ENCODE data around the gene WDFY3. TPM values are rescaled to one million over a fixed set of nuclear protein-coding genes. Genes with fewer than 3 reads are reported as not detected.

The WDFY3 gene
- total RNA-seq, 4 donors from 2014 or later = 73.2 to 98.4 (median 90.2) TPM

DNA sequence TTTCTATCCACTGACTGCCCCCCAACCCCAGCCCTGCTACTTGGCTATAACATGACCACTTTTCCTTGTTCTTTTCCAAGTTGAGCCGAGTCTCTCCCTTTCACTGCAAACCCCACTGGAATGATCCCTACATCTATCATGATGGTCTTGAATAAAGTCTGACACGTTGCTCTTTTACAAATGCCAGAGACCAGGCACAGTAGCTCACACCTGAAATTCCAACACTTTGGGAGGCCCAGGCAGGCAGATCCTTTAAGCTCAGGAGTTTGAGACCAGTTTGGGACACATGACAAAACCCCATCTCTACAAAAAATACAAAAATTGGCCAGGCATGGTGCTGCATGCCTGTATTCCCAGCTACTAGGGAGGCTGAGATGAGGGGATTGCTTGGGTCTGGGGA lies 100.9 kb downstream of the WDFY3 start:
- no peak overlapping the region for H3K4me3 ChIP-seq (ENCODE audit: low read depth, poor library complexity, severe bottlenecking)
- intact Hi-C loops (cut with DNase I; ENCODE audit: low total_unique reads) = no loop called here
- DNase-seq (ENCODE audit: low spot score in 2 of 2) = no peak
- WGBS, 2 donors = 81 to 85% methylated on average over 2 of the region's 2 CpGs
- TF ChIP-seq, protein P1, sequence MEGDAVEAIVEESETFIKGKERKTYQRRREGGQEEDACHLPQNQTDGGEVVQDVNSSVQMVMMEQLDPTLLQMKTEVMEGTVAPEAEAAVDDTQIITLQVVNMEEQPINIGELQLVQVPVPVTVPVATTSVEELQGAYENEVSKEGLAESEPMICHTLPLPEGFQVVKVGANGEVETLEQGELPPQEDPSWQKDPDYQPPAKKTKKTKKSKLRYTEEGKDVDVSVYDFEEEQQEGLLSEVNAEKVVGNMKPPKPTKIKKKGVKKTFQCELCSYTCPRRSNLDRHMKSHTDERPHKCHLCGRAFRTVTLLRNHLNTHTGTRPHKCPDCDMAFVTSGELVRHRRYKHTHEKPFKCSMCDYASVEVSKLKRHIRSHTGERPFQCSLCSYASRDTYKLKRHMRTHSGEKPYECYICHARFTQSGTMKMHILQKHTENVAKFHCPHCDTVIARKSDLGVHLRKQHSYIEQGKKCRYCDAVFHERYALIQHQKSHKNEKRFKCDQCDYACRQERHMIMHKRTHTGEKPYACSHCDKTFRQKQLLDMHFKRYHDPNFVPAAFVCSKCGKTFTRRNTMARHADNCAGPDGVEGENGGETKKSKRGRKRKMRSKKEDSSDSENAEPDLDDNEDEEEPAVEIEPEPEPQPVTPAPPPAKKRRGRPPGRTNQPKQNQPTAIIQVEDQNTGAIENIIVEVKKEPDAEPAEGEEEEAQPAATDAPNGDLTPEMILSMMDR (IDR thresholded peaks at IDR 0.05) = no peak
- TF ChIP-seq POLR2A (IDR thresholded peaks at IDR 0.05) = no peak

DNA sequence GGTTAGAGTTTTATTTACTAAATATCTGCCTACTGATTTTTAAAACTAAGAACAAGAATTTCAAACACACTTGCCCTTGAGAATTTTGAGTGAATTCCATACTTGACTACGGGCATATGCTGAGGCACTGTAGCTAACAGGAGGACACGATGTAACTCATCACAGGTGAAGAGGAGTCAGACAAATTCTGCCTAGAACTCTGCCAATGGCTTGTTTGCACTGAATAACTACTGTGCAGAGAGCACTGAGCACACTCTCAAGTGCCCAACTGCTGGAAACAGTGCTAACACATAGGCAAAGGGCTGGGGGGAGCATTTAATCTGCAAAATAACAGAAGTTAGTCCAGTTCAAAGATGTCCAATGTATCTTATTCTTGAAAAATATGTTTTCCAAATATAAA lies 104.4 kb downstream of the WDFY3 start:
- DNase-seq (ENCODE audit: low spot score in 2 of 2) = no peak
- intact Hi-C loops (cut with DNase I; ENCODE audit: low total_unique reads) = no loop called here
- 87 to 91% methylated on average over 2 of the region's 2 CpGs for WGBS, 2 donors
- TF ChIP-seq POLR2A (IDR thresholded peaks at IDR 0.05) = no peak
- TF ChIP-seq, protein P1 (IDR thresholded peaks at IDR 0.05) = no peak
- no peak overlapping the region for H3K4me3 ChIP-seq (ENCODE audit: low read depth, poor library complexity, severe bottlenecking)

DNA sequence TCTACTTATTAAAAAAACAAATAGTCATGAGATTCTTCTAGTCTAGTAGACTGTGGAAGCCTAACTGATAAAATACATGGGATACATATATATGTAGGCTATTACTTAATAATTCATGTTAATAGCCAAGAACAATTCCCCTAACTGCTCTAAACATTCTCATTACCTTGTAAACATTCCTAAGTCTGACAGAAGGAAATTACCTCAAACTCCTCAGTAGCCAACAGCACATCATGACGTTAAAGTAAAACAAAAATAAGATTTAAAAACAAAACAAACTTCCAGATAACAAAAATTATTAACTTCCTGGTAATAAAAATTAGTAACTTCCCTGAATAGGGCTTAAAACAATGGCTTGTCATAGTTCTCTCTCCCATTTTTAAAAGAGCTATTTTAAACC lies 109.2 kb downstream of the WDFY3 start:
- H3K4me3 ChIP-seq (ENCODE audit: low read depth, poor library complexity, severe bottlenecking) = no peak overlapping the region
- 56 to 78% methylated on average over 1 of the region's 1 CpG for WGBS, 2 donors
- TF ChIP-seq, protein P1 (IDR thresholded peaks at IDR 0.05) = no peak
- TF ChIP-seq POLR2A (IDR thresholded peaks at IDR 0.05) = no peak
- no peak for DNase-seq (ENCODE audit: low spot score in 2 of 2)
- intact Hi-C loops (cut with DNase I; ENCODE audit: low total_unique reads) = no loop called here

DNA sequence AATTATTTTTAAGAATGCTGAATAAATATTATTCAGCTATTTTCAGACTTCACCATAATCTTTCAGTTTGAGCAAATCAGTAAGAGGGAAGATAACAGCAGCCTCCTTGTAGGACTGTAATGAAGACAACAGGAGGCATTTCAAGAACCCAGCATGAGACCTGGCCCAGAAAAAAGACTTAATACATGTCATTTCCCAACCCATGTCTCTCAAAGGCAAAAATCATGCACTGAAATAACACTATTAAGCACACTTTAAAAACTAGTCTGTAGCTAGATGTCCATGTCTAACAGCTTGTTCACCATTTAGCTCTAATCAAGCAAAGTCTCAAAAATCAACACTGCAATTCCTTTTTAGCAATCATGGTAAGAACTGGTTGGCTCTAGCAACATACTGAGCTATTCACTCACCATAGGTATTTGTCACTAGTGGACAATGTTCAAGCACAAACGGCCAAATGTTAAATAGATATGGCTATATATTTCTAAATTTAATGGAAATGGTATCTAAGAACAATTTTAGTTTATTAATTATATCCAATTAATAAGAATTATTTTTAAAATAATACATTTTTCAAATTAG lies 109.9 kb downstream of the WDFY3 start:
- intact Hi-C loops (cut with DNase I; ENCODE audit: low total_unique reads) = no loop called here
- no peak overlapping the region for H3K4me3 ChIP-seq (ENCODE audit: low read depth, poor library complexity, severe bottlenecking)
- no peak for DNase-seq (ENCODE audit: low spot score in 2 of 2)
- no peak for TF ChIP-seq POLR2A (IDR thresholded peaks at IDR 0.05)
- TF ChIP-seq, protein P1 (IDR thresholded peaks at IDR 0.05) = no peak
- WGBS, 2 donors = 83 to 89% methylated on average over 1 of the region's 1 CpG

DNA sequence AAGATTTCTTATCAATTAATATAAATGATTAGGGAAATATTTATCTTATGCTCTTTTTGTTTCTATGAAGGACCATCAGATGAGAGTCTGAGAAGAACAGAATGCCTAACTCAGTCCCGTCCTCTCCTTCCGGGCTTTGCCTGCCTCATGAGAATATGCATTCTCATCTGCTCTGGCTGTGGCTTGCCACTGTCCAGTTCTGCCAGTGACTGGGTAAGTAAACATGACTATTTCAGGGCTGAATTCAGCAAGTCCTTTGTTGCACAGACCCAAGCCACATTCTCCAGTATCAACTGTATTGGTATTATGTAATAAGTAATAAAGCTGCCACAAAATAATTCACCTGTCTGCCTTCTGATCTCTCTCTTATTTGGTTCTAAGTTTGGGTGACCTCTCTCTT lies 110.7 kb downstream of the WDFY3 start:
- TF ChIP-seq, protein P1 (IDR thresholded peaks at IDR 0.05) = no peak
- no peak for TF ChIP-seq POLR2A (IDR thresholded peaks at IDR 0.05)
- 76 to 81% methylated on average over 2 of the region's 2 CpGs for WGBS, 2 donors
- intact Hi-C loops (cut with DNase I; ENCODE audit: low total_unique reads) = no loop called here
- no peak for DNase-seq (ENCODE audit: low spot score in 2 of 2)
- H3K4me3 ChIP-seq (ENCODE audit: low read depth, poor library complexity, severe bottlenecking) = no peak overlapping the region

DNA sequence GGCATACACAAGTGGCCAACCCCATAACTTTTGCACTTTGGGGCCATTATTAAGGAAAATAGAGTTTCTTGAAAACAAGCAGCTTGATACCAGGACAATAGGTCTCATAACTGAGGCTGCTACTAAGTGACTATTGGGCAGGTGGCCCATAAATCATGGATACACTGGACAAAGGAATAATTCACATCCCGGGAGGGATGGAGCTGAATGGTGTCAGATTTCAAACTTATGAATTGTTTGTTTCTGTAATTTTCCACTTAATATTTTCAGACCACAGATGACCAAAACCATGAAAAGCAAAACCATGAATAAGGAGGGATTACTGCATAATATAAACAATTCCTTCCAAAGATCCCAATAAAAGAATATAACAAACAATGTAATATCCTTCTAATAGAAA lies 114.4 kb downstream of the WDFY3 start:
- intact Hi-C loops (cut with DNase I; ENCODE audit: low total_unique reads) = no loop called here
- DNase-seq (ENCODE audit: low spot score in 2 of 2) = no peak
- WGBS, 2 donors = 51 to 66% methylated on average over 1 of the region's 1 CpG
- no peak overlapping the region for H3K4me3 ChIP-seq (ENCODE audit: low read depth, poor library complexity, severe bottlenecking)
- TF ChIP-seq POLR2A (IDR thresholded peaks at IDR 0.05) = no peak
- TF ChIP-seq, protein P1 (IDR thresholded peaks at IDR 0.05) = no peak

Measured in lower leg skin (tissue), 4 donors.